ENCODE measurements around the gene SHCBP1L.
"Not testable (repeated sequence)": the region's sequence is repeated elsewhere in the genome, so short reads cannot be mapped to it uniquely, and the experiment has no call there.

The SHCBP1L gene

DNA sequence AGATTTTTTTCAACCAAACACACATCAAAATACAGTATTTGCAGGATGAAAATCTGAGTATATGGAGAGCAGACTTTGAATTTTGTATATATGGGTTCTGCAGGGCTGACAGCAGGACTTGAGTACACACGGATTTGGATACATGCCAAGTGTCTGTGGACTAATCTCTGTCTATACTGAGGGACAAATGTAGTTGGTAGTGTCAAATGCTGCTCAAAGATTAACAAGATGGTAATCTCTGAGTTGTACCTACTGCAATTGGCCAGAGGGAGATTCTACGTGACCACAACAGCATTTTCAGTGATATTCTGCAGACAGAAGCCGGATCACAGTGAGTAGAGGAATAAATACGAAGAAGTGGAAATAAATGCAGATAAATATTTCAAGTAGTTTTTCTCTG lies 43.4 kb downstream of the SHCBP1L start:
- DNase-seq (ENCODE audit: extremely low spot score), result no peak
- CTCF ChIA-PET, result no interaction called here
- POLR2A ChIA-PET, result no interaction called here
- TF ChIP-seq, protein P1, sequence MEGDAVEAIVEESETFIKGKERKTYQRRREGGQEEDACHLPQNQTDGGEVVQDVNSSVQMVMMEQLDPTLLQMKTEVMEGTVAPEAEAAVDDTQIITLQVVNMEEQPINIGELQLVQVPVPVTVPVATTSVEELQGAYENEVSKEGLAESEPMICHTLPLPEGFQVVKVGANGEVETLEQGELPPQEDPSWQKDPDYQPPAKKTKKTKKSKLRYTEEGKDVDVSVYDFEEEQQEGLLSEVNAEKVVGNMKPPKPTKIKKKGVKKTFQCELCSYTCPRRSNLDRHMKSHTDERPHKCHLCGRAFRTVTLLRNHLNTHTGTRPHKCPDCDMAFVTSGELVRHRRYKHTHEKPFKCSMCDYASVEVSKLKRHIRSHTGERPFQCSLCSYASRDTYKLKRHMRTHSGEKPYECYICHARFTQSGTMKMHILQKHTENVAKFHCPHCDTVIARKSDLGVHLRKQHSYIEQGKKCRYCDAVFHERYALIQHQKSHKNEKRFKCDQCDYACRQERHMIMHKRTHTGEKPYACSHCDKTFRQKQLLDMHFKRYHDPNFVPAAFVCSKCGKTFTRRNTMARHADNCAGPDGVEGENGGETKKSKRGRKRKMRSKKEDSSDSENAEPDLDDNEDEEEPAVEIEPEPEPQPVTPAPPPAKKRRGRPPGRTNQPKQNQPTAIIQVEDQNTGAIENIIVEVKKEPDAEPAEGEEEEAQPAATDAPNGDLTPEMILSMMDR (IDR thresholded peaks at IDR 0.05; ENCODE audit: control extremely low read depth, extremely low read depth, low read depth, missing control alignments), result no peak

DNA sequence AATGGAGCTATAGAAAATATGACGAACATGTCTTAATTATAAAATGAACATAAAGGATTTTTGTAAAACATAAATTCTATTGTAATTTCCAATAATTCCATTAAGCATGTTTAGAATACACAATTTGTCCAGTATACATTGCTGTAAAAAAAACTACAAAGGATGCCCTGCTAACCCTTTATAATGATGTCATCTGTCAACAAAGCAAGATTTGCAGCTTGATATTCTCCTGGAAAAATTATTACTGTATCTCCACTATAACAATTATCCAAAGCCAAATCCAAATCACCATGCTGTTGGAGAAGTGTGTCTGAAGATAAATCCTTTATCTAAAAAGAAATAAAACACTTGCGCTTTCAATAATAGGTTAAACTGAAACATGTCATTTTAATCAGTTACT lies 47.6 kb downstream of the SHCBP1L start:
- POLR2A ChIA-PET, result no interaction called here
- DNase-seq (ENCODE audit: extremely low spot score), result no peak
- TF ChIP-seq, protein P1 (IDR thresholded peaks at IDR 0.05; ENCODE audit: control extremely low read depth, extremely low read depth, low read depth, missing control alignments), result no peak
- CTCF ChIA-PET, result interaction anchor here (1.7 kb wide), 1 partner anchor 57 kb away, joined by 4 read pairs; no protein-coding TSS in a partner anchor

DNA sequence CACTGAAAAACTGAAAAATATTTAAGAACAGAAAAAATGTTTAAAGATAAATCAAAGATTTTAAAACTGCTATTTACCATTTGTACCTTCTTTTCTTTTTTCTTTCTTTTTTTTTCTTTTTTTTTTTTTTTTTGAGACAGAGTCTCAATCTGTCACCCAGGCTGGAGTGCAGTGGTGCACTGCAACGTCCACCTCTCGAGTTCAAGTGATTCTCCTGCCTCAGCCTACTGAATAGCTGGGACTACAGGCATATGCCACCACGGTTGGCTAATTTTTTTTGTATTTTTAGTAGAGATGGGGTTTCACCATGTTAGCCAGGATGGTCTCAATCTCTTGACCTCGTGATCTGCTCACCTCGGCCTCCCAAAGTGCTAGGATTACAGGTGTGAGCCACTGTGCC lies 51.0 kb downstream of the SHCBP1L start:
- POLR2A ChIA-PET, CTCF ChIA-PET: not testable (repeated sequence)

DNA sequence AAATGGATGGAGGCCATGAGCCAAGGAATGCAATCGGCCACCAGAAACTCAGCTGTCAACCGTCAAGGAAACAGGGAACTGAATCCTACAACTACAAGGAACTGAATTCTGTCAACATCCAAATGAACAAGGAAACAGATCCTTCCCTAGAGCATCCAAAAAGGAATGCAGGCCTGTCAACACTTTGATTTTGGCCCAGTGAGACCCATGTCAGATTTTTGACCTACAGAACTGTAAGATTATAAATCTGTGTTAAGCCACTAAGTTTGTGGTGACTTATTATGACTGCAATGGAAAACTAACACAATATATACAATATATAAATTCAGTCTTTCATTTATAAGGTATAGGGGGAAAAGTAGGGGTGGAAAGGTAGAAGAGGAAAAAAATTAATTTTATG lies 55.3 kb downstream of the SHCBP1L start:
- POLR2A ChIA-PET, result no interaction called here
- CTCF ChIA-PET, result no interaction called here
- DNase-seq (ENCODE audit: extremely low spot score), result no peak
- TF ChIP-seq, protein P1 (IDR thresholded peaks at IDR 0.05; ENCODE audit: control extremely low read depth, extremely low read depth, low read depth, missing control alignments), result no peak

More for the DNA sequence above, 51.0 kb downstream of the SHCBP1L start:
- DNase-seq (ENCODE audit: extremely low spot score), result not testable (repeated sequence)

DNA sequence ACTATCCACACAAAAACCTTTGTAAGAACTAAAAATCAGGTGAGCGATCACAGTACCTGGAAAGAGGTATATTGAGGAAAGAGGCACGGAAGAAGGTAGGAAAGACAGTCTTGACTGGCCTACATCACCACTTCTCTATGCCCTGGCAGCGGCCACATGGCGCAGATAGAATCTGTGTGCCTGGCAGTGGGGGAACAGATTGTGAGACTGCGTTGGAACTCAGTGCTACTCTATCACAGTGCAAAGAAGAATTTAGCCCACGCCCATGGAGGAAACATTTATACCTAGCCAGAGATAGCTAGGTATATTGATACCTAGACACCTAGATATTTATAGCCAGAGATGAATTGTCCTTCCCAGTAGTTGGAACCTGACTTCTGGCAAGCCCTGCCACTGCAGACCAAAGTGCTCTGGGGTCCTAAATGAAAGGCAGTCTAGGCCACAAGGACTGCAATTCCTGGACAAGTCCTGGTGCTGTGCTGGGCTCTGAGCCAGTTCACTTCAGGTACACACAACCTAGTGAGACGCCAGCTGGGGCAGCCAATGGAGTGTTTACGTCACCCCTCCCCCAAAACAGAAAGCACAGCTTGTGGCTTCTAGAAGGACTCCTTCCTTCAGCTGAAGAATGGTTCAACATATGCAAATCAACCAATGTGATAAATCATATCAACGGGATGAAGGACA lies 61.9 kb downstream of the SHCBP1L start:
- TF ChIP-seq, protein P1 (IDR thresholded peaks at IDR 0.05; ENCODE audit: control extremely low read depth, extremely low read depth, low read depth, missing control alignments), result no peak
- CTCF ChIA-PET, result interaction anchor here (1.3 kb wide), 1 partner anchor 26 kb away, joined by 4 read pairs; no protein-coding TSS in a partner anchor
- POLR2A ChIA-PET, result no interaction called here
- no peak for DNase-seq (ENCODE audit: extremely low spot score)

DNA sequence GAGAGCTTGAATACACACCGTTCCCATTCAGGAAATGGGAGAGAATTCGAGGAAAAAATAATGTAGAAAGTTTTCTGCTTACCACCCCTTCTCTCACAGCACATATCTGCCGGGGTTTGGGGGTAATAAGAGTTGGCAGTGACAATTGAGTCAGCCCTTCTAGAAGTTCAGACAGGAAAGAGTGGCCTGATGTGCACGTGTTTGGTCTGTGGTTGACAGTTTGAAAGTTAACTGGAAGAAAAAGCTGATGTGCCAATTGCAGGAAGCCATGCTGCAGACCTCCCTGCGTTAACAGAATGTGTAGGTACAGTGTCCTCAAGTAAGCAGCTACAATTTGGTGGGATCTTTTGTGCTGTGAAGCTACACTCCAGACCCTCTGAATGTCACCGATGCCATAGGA lies 63.0 kb downstream of the SHCBP1L start:
- CTCF ChIA-PET, result interaction anchor here (0.6 to 1.6 kb wide), 4 partner anchors 9 to 73 kb away, joined by 3 to 5 read pairs (median 4); no protein-coding TSS in a partner anchor
- DNase-seq (ENCODE audit: extremely low spot score), result no peak
- POLR2A ChIA-PET, result no interaction called here
- TF ChIP-seq, protein P1 (IDR thresholded peaks at IDR 0.05; ENCODE audit: control extremely low read depth, extremely low read depth, low read depth, missing control alignments), result no peak

DNA sequence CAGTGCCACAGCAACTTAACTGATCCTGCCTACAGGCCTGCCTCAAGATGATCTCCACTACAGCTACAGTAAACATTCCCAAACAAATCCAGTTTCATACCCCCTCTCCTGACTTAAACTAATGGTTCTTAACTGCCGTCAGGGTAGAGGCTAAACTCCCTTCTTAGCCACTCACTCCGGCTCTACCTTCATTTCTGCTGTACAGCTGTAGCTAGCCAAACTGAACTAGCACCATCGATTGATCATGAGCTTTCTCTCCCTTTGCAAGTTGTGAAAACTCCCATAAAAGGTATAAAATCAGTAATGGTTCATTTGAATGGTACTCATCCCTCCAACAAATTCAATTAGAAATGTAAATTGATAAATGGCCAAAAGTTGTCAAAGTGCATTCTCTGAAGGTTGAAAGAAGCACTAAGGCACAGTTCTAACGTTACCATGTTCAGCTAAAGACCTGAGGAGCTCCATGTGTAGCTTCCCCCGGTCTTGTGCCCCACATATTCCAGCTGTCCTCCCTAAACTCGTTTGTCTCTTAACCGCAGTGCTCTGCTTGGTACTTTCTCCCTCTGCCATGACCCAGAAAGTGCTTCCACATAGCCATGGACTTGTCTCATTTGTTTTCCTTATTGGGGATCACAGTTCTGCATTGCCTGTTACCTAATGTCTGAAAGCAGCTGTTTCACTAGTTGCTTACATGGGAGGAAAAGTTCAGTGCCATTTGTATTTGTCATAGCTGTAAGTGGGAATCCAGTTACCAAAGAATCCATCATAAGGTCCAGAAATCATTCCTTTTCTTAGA lies 64.0 kb downstream of the SHCBP1L start:
- ChIA-PET CTCF (interaction anchor here (1.4 to 1.8 kb wide), 6 partner anchors 9 to 106 kb away, joined by 3 to 5 read pairs (median 4); no protein-coding TSS in a partner anchor), POLR2A (no interaction called here)
- no peak for DNase-seq (ENCODE audit: extremely low spot score)
- TF ChIP-seq, protein P1 (IDR thresholded peaks at IDR 0.05; ENCODE audit: control extremely low read depth, extremely low read depth, low read depth, missing control alignments), result no peak
